Fibroblast of the aortic adventitia (primary cell): ENCODE results near the gene NRXN3. TPM values are rescaled to one million over a fixed set of nuclear protein-coding genes. Genes with fewer than 3 reads are reported as not detected.

Source experiments
- DNase-seq: peaks from one replicate; pipeline ENCODE4 v3.0.0-alpha.2; 2010; ENCODE audit warnings: low read depth
- H3K4me3 ChIP-seq: 2 replicates; pipeline ENCODE4 v1.5.1; 2011; ENCODE audit warnings: low read depth, mild to moderate bottlenecking, control low read depth, low read length, moderate library complexity
- total RNA-seq: library from RNA; depleted of rRNA; stranded (reverse); fragments of >200 nt; gene quantifications from 2 replicates; pipeline ENCODE4 v1.2.3, GENCODE V29; 2012; ENCODE audit warnings: low replicate concordance
- TF ChIP-seq, protein P1 (sequence below): IDR thresholded peaks from 2 replicates; pipeline ENCODE4 v1.5.1; 2011; ENCODE audit warnings: mild to moderate bottlenecking, low read length, control low read depth, inconsistent platforms; ENCODE audit not compliant: insufficient read depth

Gene NRXN3
- total RNA-seq, 1 donor = 0.18 TPM

DNA sequence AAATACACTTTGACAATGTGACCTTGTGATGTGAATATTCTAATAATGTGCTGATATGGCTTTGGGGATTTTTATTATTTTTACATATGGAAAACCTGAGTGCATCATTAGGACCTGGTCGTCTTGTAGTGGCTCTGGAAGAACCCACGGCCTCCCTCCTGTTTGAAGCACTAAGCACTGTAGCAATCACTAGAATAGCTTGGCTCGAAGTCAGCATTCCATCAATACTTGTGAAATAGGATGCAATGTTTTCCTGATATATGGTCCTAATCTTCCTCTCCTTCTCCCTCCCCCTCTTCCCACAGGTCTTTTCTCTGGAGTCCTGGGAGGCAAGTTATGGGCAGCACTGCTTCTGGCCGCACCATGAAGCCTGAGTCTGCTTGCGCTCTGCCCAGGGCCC lies 71.9 kb downstream of the NRXN3 start:
- DNase-seq = no peak
- no peak overlapping the region for H3K4me3 ChIP-seq
- TF ChIP-seq, protein P1, sequence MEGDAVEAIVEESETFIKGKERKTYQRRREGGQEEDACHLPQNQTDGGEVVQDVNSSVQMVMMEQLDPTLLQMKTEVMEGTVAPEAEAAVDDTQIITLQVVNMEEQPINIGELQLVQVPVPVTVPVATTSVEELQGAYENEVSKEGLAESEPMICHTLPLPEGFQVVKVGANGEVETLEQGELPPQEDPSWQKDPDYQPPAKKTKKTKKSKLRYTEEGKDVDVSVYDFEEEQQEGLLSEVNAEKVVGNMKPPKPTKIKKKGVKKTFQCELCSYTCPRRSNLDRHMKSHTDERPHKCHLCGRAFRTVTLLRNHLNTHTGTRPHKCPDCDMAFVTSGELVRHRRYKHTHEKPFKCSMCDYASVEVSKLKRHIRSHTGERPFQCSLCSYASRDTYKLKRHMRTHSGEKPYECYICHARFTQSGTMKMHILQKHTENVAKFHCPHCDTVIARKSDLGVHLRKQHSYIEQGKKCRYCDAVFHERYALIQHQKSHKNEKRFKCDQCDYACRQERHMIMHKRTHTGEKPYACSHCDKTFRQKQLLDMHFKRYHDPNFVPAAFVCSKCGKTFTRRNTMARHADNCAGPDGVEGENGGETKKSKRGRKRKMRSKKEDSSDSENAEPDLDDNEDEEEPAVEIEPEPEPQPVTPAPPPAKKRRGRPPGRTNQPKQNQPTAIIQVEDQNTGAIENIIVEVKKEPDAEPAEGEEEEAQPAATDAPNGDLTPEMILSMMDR = no peak

DNA sequence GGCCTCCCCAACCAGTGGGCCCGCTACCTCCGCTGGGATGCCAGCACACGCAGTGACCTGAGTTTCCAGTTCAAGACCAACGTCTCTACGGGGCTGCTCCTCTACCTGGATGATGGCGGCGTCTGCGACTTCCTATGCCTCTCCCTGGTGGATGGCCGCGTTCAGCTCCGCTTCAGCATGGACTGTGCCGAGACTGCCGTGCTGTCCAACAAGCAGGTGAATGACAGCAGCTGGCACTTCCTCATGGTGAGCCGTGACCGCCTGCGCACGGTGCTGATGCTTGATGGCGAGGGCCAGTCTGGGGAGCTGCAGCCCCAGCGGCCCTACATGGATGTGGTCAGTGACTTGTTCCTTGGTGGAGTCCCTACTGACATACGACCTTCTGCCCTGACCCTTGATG lies 73.0 kb downstream of the NRXN3 start:
- no peak overlapping the region for H3K4me3 ChIP-seq
- TF ChIP-seq, protein P1 = no peak
- DNase-seq = no peak

DNA sequence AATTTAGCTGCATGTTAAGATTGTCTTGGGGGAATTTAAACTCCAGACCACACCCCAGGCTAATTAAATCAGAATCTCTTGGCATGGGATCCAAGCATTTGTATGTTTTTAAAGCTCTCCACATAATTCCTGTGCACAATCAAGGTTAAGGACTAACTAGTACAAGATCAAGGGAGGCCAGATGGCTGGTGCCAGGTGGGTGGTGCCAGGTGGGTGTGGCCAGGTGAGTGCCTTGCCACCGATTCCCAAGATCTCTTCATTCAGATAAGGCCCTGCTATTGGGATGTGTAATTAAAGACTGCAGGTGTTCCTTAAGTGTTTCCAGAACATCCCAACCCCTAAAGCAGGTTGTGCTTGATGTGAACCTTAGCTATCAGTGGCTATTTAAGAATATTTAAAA lies 75.1 kb downstream of the NRXN3 start:
- TF ChIP-seq, protein P1 = no peak
- H3K4me3 ChIP-seq = no peak overlapping the region
- DNase-seq = no peak

DNA sequence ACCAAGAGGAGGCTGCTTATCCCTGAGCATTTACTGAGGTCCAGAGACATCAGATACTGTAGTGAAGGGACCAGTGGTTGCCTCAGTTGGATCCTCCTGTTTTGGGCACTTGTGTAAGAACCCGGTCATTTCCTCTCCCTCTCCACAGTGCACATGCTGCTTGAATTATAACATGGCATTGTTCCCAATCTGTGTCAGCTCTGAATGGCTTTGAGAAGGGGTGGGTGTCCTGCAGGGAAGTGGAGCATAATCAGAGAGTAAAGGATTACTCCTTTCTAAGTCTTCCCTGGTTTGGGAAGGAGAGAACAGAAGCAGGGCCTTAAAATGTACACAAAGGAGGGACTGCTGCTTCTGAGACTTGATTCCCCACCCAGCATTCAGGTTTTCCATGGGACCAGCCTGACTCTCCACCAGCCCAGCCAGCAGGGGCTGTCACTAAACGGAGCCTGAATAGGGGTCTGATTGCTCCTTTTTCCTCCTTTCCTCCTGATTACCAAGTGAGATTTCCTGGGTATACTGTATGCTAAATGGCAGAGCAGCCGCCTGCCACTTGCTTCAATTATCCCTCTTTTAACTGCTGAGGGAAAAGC lies 78.4 kb downstream of the NRXN3 start:
- no peak overlapping the region for H3K4me3 ChIP-seq
- TF ChIP-seq, protein P1 = no peak
- DNase-seq = peak; percentile 8

DNA sequence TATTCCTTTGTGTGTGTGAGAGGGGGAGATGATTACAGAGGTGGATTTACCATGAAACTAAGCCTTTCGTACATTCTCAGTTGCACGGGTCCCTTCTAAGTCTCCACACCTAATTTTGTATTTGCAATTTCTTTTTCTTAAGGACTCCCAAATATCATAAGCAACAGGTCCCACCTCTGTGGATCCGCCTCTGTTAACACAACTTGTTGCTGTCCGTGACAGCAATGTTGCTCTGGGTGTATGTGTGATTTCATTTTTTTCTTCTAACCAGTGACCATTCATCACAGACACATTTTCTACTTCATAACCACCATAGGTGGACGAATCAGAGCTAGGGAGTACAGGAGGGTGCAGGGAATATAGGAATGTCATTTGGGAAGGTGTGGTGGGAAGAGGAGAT lies 81.1 kb downstream of the NRXN3 start:
- H3K4me3 ChIP-seq = no peak overlapping the region
- no peak for DNase-seq
- TF ChIP-seq, protein P1 = no peak

DNA sequence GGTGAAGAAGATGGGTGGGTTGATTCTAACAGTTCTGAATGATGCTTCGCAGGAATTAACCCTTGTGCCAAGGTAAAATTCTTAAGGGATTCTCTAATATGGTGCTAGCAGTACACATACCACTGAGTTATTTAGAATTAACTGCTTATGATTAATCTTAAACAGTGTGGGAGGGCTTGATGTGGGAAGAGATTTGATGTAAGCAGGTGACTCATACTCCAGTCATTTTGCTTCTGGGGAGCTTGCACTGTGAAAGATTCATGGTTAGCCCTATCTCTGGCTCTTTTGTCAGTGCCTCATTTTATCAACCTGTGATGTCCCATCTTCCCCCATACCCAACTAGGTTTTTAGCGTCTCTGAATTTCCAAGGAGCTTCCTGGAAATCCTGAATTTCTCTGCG lies 83.8 kb downstream of the NRXN3 start:
- TF ChIP-seq, protein P1 = no peak
- peak; percentile 18 for DNase-seq

DNA sequence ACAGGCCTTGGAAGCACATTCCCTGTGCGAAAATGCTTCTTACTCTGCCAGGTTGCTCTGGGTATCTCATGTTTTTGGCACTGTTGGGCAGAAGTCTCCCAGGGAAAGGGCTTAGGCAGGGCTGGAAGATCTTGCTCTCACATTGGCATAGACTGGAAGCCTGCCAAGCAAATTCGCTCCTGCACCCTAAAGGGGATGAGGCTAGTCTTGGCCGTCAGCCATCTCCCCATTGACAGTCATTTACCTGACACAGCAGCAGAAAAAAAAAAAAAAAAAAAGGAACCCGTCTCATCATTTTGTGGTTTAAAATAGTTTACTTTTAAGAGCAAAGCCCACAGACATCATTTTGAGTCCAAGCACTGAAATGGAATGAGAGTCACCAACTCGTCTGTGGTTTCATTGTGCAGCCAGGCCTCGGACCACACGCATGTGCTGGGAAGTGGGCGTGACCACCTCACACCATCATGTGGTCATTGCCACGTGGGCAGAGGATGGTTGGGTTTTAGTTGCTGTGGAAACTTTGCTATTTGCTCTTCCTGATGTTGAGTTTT lies 84.8 kb downstream of the NRXN3 start:
- TF ChIP-seq, protein P1 = no peak
- no peak for DNase-seq
- no peak overlapping the region for H3K4me3 ChIP-seq

More for the DNA sequence above, 83.8 kb downstream of the NRXN3 start:
- no peak overlapping the region for H3K4me3 ChIP-seq
